CD14-positive monocyte (primary cell): ENCODE measurements around the gene GRID1. TPM values are rescaled to one million over a fixed set of nuclear protein-coding genes. Genes with fewer than 3 reads are reported as not detected.

Experiments
- DNase-seq, 3 donors: peaks; one replicate each; pipeline ENCODE4 v3.0.0-alpha.2; 2011 to 2022
- H2AFZ ChIP-seq: 2 replicates; pipeline ENCODE4 v1.6.0; 2012; ENCODE audit warnings: mild to moderate bottlenecking, low read depth, low read length, inconsistent platforms; ENCODE audit not compliant: insufficient read depth, poor library complexity, severe bottlenecking
- H3K27ac ChIP-seq, 2 donors: 1 replicate in 1 of 2; 2 replicates in 1 of 2; pipeline ENCODE4 v1.5.1; 2012 to 2013; ENCODE audit warnings: low read length in 2 of 2, control low read depth in 1 of 2, inconsistent platforms in 1 of 2, low read depth in 1 of 2, mild to moderate bottlenecking in 1 of 2
- H3K27me3 ChIP-seq, 2 donors: one replicate each; pipeline versions ENCODE4 v1.6.0 to v1.6.1; 2011 to 2013; ENCODE audit warnings: low read length in 2 of 2; ENCODE audit not compliant: control insufficient read depth in 2 of 2, insufficient read depth in 2 of 2
- H3K36me3 ChIP-seq, 2 donors: replicated peaks in 1 of 2; 1 replicate in 1 of 2; 2 replicates in 1 of 2; pipeline versions ENCODE4 v1.5.1 to v1.6.1; 2012 to 2013; ENCODE audit warnings: low read length in 2 of 2, control low read depth in 1 of 2, inconsistent platforms in 1 of 2, mild to moderate bottlenecking in 1 of 2; ENCODE audit not compliant: insufficient read depth in 2 of 2, control insufficient read depth in 1 of 2
- H3K4me1 ChIP-seq, 2 donors: 1 replicate in 1 of 2; 2 replicates in 1 of 2; pipeline versions ENCODE4 v1.5.1 to v1.6.1; 2012 to 2013; ENCODE audit warnings: low read length in 2 of 2, control low read depth in 1 of 2, inconsistent platforms in 1 of 2, mild to moderate bottlenecking in 1 of 2, moderate library complexity in 1 of 2; ENCODE audit not compliant: insufficient read depth in 2 of 2, control insufficient read depth in 1 of 2
- H3K4me2 ChIP-seq: replicated peaks from 2 replicates; pipeline ENCODE3; 2012; ENCODE audit warnings: low read length, moderate library complexity, mild to moderate bottlenecking; ENCODE audit not compliant: poor library complexity, severe bottlenecking; ENCODE audit errors: extremely low read depth
- H3K4me3 ChIP-seq, 3 experiments: fragments of 200-600 bp in 1 of 3; sonication (generic) in 1 of 3; replicated peaks in 1 of 3; 1 replicate in 2 of 3; 2 replicates in 1 of 3; pipeline ENCODE4 v1.5.1; 2011 to 2013; ENCODE audit warnings: low read length in 3 of 3, mild to moderate bottlenecking in 3 of 3, control low read depth in 2 of 3, low read depth in 2 of 3, inconsistent platforms in 1 of 3, moderate library complexity in 1 of 3
- H3K79me2 ChIP-seq: 2 replicates; pipeline ENCODE4 v1.6.0; 2012; ENCODE audit warnings: mild to moderate bottlenecking, control low read depth, inconsistent platforms, low read length, moderate library complexity; ENCODE audit not compliant: insufficient read depth
- H3K9ac ChIP-seq: 2 replicates; pipeline ENCODE4 v1.6.0; 2017; ENCODE audit warnings: low read length, mild to moderate bottlenecking; ENCODE audit not compliant: insufficient read depth, poor library complexity, severe bottlenecking
- H3K9me3 ChIP-seq, 2 donors: replicated peaks in 1 of 2; 1 replicate in 1 of 2; 2 replicates in 1 of 2; pipeline versions ENCODE4 v1.5.1 to v1.6.1; 2012 to 2013; ENCODE audit warnings: low read length in 2 of 2, control low read depth in 1 of 2; ENCODE audit not compliant: control insufficient read depth in 1 of 2, insufficient read depth in 1 of 2
- H4K20me1 ChIP-seq: 2 replicates; pipeline ENCODE4 v1.6.0; 2012; ENCODE audit warnings: mild to moderate bottlenecking, low read length, control low read depth, moderate library complexity; ENCODE audit not compliant: insufficient read depth
- H3K27ac Mint-ChIP-seq, 7 donors: one replicate each; pipeline ENCODE4 v1.8.0; 2020; ENCODE audit warnings: mild to moderate bottlenecking in 7 of 7, mixed read lengths in 7 of 7, moderate library complexity in 6 of 7, inconsistent platforms in 2 of 7
- H3K27me3 Mint-ChIP-seq, 3 donors: one replicate each; pipeline ENCODE4 v1.8.0; 2021 to 2022; ENCODE audit warnings: low read depth in 3 of 3, mild to moderate bottlenecking in 3 of 3, mixed read lengths in 3 of 3, moderate library complexity in 3 of 3, inconsistent platforms in 1 of 3
- H3K36me3 Mint-ChIP-seq, 2 donors: one replicate each; pipeline ENCODE4 v1.8.0; 2020; ENCODE audit warnings: mixed read lengths in 2 of 2, inconsistent platforms in 1 of 2, mild to moderate bottlenecking in 1 of 2
- H3K4me1 Mint-ChIP-seq: one replicate; pipeline ENCODE4 v1.8.0; 2020; ENCODE audit warnings: mild to moderate bottlenecking, mixed read lengths
- H3K4me3 Mint-ChIP-seq, 2 donors: one replicate each; pipeline ENCODE4 v1.8.0; 2020; ENCODE audit warnings: mild to moderate bottlenecking in 2 of 2, mixed read lengths in 2 of 2, moderate library complexity in 1 of 2
- H3K9me3 Mint-ChIP-seq, 7 donors: one replicate each; pipeline ENCODE4 v1.8.0; 2020 to 2022; ENCODE audit warnings: mixed read lengths in 7 of 7, mild to moderate bottlenecking in 6 of 7, moderate library complexity in 6 of 7, inconsistent platforms in 2 of 7
- WGBS: methylation state at CpG from one replicate; pipeline ENCODE4 v1.1.5; 2013; ENCODE audit warnings: missing lambda C conversion rate; ENCODE audit not compliant: insufficient coverage; 5-methylcytosine and 5-hydroxymethylcytosine counted together
- intact Hi-C, 2 donors: fragments of 100-400 bp; cut with micrococcal nuclease; formaldehyde crosslinking; loops; one replicate each; pipeline versions ENCODE4 v1.15.0 to v1.15.1; 2023
- polyA plus RNA-seq, 3 donors: library from polyadenylated mRNA; depleted of rRNA in 1 of 3; unstranded in 2 of 3; stranded (reverse) in 1 of 3; fragments of 300-500 nt in 2 of 3; fragments of >200 nt in 1 of 3; fragmentation: Illumina TruSeq in 2 of 3; gene quantifications; 1 replicate in 2 of 3; 2 replicates in 1 of 3; pipeline ENCODE4 v1.2.3, GENCODE V29; 2012 to 2021
- TF ChIP-seq, protein P1 (sequence below): fragments of 200-600 bp; IDR thresholded peaks from one replicate; pipeline ENCODE4 v1.8.0; 2022; ENCODE audit warnings: antibody characterized with exemption, mild to moderate bottlenecking

The GRID1 gene
- polyA plus RNA-seq, 3 donors = not detected

DNA sequence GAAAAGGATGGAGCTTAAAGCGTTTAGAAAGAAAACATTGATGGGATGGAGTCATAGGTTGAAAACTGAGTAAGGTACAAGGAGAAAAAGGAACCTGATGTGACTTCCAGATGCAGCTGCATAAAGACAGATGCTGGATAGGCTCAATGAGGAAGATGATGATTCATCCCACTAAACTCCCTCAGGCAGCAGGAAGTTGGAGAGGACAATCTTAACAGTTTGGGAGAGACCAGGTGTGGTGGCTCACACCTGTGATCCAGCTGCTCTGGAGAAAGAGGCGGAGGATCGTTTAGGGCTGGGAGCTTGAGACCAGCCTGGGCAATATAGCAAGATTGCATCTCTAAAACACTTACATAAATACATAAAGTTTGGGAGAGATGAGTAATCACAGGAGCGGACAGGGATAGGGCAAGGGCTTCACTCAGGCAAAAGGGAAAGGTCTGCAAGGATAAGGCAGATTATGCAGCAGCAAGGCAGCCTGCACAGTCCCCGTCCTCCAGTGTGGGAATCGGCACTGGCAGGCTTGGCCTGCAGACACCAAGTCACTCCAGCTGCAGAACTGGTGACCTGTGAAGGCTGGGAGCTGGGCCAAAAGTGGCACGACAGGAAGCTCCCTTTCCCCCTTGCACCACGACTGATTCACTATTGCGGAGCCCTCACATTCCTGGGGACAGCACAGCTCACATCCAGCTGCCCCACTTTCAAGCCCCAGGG lies 438.5 kb downstream of the GRID1 start:
- H3K4me2 ChIP-seq = no peak overlapping the region
- TF ChIP-seq, protein P1, sequence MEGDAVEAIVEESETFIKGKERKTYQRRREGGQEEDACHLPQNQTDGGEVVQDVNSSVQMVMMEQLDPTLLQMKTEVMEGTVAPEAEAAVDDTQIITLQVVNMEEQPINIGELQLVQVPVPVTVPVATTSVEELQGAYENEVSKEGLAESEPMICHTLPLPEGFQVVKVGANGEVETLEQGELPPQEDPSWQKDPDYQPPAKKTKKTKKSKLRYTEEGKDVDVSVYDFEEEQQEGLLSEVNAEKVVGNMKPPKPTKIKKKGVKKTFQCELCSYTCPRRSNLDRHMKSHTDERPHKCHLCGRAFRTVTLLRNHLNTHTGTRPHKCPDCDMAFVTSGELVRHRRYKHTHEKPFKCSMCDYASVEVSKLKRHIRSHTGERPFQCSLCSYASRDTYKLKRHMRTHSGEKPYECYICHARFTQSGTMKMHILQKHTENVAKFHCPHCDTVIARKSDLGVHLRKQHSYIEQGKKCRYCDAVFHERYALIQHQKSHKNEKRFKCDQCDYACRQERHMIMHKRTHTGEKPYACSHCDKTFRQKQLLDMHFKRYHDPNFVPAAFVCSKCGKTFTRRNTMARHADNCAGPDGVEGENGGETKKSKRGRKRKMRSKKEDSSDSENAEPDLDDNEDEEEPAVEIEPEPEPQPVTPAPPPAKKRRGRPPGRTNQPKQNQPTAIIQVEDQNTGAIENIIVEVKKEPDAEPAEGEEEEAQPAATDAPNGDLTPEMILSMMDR = no peak
- Mint-ChIP-seq H3K27me3 (peaks cover 0 to 2% (median 2%) of the 10 kb centered on the region in 3 donors), H3K36me3 (no peaks in the 10 kb centered on the region), H3K9me3 (peaks cover 0 to 5% (median 0%) of the 10 kb centered on the region in 7 donors), H3K4me3 (no peak overlapping the region), H3K4me1 (no peaks in the 10 kb centered on the region), H3K27ac (no peak overlapping the region)
- no peaks in the 10 kb centered on the region for H3K4me1 ChIP-seq
- no peak overlapping the region for H3K27ac ChIP-seq
- intact Hi-C loops = no loop called here
- no peak for DNase-seq
- no peaks in the 10 kb centered on the region for H3K36me3 ChIP-seq
- no peaks in the 10 kb centered on the region for H3K27me3 ChIP-seq
- no peaks in the 10 kb centered on the region for H3K79me2 ChIP-seq
- no peaks in the 10 kb centered on the region for H4K20me1 ChIP-seq
- H3K4me3 ChIP-seq = no peak overlapping the region
- H3K9me3 ChIP-seq = no peaks in the 10 kb centered on the region
- 59% methylated on average over 3 of the region's 9 CpGs for WGBS
- H3K9ac ChIP-seq = no peak overlapping the region
- H2AFZ ChIP-seq = no peak overlapping the region

DNA sequence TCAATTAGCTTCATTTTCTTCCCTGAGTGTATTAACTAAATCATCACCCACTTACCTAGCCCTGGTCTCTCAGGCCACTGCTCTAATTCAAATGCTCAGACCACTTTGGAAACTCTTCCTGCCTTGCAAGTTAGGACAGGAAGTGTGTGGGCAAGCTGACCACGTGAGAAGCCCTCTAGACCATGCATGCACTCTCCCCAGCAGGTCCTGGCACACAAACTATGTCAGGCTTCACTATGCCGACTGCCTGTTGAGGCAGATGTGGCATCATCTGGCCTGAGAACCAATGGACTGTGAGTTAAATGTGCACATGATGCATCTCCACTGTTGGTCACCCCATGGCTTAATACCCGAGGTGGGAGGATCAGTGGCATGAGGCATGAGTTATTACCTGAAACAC lies 439.6 kb downstream of the GRID1 start:
- TF ChIP-seq, protein P1 = no peak
- no peaks in the 10 kb centered on the region for H3K27me3 ChIP-seq
- no peak overlapping the region for H3K9ac ChIP-seq
- 52% methylated on average over 2 of the region's 3 CpGs for WGBS
- Mint-ChIP-seq H3K36me3 (no peaks in the 10 kb centered on the region), H3K27ac (no peak overlapping the region), H3K4me3 (no peak overlapping the region), H3K27me3 (peaks cover 0 to 4% (median 2%) of the 10 kb centered on the region in 3 donors), H3K9me3 (peaks cover 0 to 2% (median 0%) of the 10 kb centered on the region in 7 donors), H3K4me1 (no peaks in the 10 kb centered on the region)
- no peak overlapping the region for H3K4me2 ChIP-seq
- H3K4me3 ChIP-seq = no peak overlapping the region
- H2AFZ ChIP-seq = no peak overlapping the region
- intact Hi-C loops = no loop called here
- H3K9me3 ChIP-seq = no peaks in the 10 kb centered on the region
- H4K20me1 ChIP-seq = no peaks in the 10 kb centered on the region
- no peak for DNase-seq
- no peaks in the 10 kb centered on the region for H3K36me3 ChIP-seq
- no peak overlapping the region for H3K27ac ChIP-seq
- H3K4me1 ChIP-seq = no peaks in the 10 kb centered on the region
- no peaks in the 10 kb centered on the region for H3K79me2 ChIP-seq
